ENCODE data around the gene ATXN7L1. TPM values are rescaled to one million over a fixed set of nuclear protein-coding genes. Genes with fewer than 3 reads are reported as not detected.

Gene ATXN7L1
- total RNA-seq, 2 experiments from 2014 or later = 3.5 to 5.0 TPM

DNA sequence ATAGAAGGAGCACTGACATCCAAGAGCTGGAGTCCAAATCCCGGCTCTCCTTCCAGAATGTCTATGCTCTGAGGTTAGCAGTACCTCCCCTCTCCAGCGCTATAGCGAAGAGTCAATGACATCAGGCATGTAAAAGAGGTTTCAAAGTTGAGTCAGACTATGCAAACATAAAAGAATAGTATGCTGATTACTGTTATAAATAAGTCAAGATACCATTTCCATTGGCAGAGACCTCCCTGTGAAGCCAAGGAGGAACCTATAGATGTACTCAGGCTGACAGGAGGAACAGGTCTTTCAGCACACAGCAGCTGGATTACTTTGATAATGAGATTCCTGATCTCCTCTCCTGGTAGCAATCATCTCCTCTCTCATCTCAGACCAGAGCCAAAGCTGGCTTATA lies 191.2 kb downstream of the ATXN7L1 start:
- CTCF ChIA-PET = interaction anchor here (0.9 to 1.3 kb wide), 3 partner anchors 9 to 33 kb away, joined by 3 to 4 read pairs (median 3); no protein-coding TSS in a partner anchor
- Mint-ChIP-seq H3K27me3 (ENCODE audit: low read depth) (peaks cover 2% of the 10 kb centered on the region), H3K27ac (no peak overlapping the region), H3K4me3 (no peak overlapping the region), H3K36me3 (ENCODE audit: low read depth) (no peaks in the 10 kb centered on the region), H3K9me3 (ENCODE audit: insufficient read depth) (no peaks in the 10 kb centered on the region), H3K4me1 (ENCODE audit: low read depth) (no peaks in the 10 kb centered on the region)
- ATAC-seq (no peak), DNase-seq (no peak)
- POLR2A ChIA-PET = no interaction called here

- Mint-ChIP-seq H3K27ac (no peak overlapping the region), H3K4me1 (ENCODE audit: low read depth) (peaks cover 16% of the 10 kb centered on the region), H3K4me3 (no peak overlapping the region), H3K9me3 (ENCODE audit: insufficient read depth) (no peaks in the 10 kb centered on the region), H3K36me3 (ENCODE audit: low read depth) (no peaks in the 10 kb centered on the region), H3K27me3 (ENCODE audit: low read depth) (peaks cover 2% of the 10 kb centered on the region)
- DNase-seq (no peak), ATAC-seq (no peak)
- ChIA-PET CTCF (no interaction called here), POLR2A (no interaction called here)
Observed at GRCh38 chr7:105682341-105683060, 193.9 kb downstream of the ATXN7L1 start.

- POLR2A ChIA-PET = no interaction called here
- H3K27me3 Mint-ChIP-seq (ENCODE audit: low read depth) = peaks cover 2% of the 10 kb centered on the region
- CTCF ChIA-PET = interaction anchor here (1.5 kb wide), 1 partner anchor 10 kb away, joined by 4 read pairs; no protein-coding TSS in a partner anchor
- no peak overlapping the region for H3K27ac Mint-ChIP-seq
- no peaks in the 10 kb centered on the region for H3K36me3 Mint-ChIP-seq (ENCODE audit: low read depth)
- H3K4me1 Mint-ChIP-seq (ENCODE audit: low read depth) = peaks cover 35% of the 10 kb centered on the region
- DNase-seq (no peak), ATAC-seq (no peak)
- H3K4me3 Mint-ChIP-seq = no peak overlapping the region
- H3K9me3 Mint-ChIP-seq (ENCODE audit: insufficient read depth) = no peaks in the 10 kb centered on the region
Observed at GRCh38 chr7:105680505-105681187, 195.8 kb downstream of the ATXN7L1 start.

DNA sequence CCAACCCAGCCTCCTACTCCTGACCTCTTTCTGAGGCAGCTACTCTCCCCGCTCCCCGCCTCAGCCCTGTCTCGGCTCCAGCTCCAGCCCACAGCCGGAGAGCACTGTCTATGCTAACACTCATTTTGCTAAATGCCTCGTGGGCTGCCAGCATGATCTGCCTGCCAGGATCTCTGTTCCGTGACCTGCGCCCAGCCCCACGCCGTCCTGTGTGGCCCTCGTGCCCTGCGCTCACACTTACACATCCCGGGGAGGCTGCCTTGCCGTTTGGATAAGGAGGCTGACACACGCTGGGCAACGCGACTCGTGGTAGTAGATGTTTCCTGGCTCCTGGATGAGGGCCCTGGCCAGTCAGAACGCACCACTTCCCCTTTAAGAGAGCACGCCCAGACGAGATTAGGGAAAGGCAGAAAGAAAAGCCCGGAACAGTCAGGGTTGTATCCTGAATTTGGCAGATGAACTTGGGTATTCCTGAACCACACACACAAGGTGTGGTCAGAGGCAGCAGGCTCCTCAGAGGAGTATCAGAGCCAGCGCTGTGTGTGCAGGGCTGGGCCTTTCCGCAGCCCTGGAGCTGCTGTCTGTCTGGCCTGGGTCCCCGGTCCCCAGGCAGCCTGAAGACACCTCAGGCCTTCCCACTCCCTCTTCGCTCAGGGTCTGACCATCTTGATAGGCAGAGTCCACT lies 197.4 kb downstream of the ATXN7L1 start:
- ChIA-PET CTCF (interaction anchor here (3.6 kb wide), 1 partner anchor 22 kb away, joined by 30 read pairs; no protein-coding TSS in a partner anchor), POLR2A (interaction anchor here (3.2 kb wide), 1 partner anchor 12 kb away, joined by 12 read pairs; no protein-coding TSS in a partner anchor)
- H3K4me3 Mint-ChIP-seq = peak overlapping the region; percentile 70
- no peaks in the 10 kb centered on the region for H3K36me3 Mint-ChIP-seq (ENCODE audit: low read depth)
- no peak for ATAC-seq
- H3K27ac Mint-ChIP-seq = peak overlapping the region; percentile 93
- no peaks in the 10 kb centered on the region for H3K9me3 Mint-ChIP-seq (ENCODE audit: insufficient read depth)
- DNase-seq = no peak
- H3K27me3 Mint-ChIP-seq (ENCODE audit: low read depth) = peaks cover 2% of the 10 kb centered on the region
- peaks cover 46% of the 10 kb centered on the region for H3K4me1 Mint-ChIP-seq (ENCODE audit: low read depth)

GRCh38 chr7:105677817-105678573 lies 198.4 kb downstream of the ATXN7L1 start:
- Mint-ChIP-seq H3K27me3 (ENCODE audit: low read depth) (peaks cover 2% of the 10 kb centered on the region), H3K27ac (peak overlapping the region; percentile 93), H3K9me3 (ENCODE audit: insufficient read depth) (no peaks in the 10 kb centered on the region), H3K36me3 (ENCODE audit: low read depth) (no peaks in the 10 kb centered on the region), H3K4me3 (peak overlapping the region; percentile 70), H3K4me1 (ENCODE audit: low read depth) (peaks cover 53% of the 10 kb centered on the region)
- DNase-seq = peak; percentile 74
- POLR2A ChIA-PET = interaction anchor here (0.8 to 3.2 kb wide), 5 partner anchors 11 to 665 kb away, joined by 3 to 12 read pairs (median 3); partner anchors contain the start of gene RINT1
- ATAC-seq = peak; percentile 90
- CTCF ChIA-PET = interaction anchor here (0.5 to 3.6 kb wide), 6 partner anchors 9 to 364 kb away, joined by 3 to 30 read pairs (median 5); partner anchors contain the start of gene RINT1

DNA sequence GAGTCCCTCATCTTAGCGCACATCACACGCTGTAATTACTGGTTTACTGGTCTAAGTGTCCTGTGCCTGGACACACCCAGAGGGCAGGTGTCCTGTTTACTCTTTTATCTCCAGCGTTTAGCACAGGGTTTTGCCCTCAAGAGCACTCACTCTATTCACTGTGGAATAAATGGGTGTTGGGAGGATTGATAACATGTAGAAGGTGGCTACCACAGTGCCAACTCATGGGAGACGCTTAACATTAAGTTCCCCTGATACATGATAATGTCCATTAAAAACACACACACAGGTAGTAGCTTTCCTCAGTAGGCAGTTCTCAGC lies 199.0 kb downstream of the ATXN7L1 start:
- DNase-seq (no peak), ATAC-seq (no peak)
- POLR2A ChIA-PET = interaction anchor here (0.8 to 3.2 kb wide), 6 partner anchors 12 to 664 kb away, joined by 3 to 12 read pairs (median 3); partner anchors contain the start of gene RINT1
- peak overlapping the region; percentile 93 for H3K27ac Mint-ChIP-seq
- H3K9me3 Mint-ChIP-seq (ENCODE audit: insufficient read depth) = no peaks in the 10 kb centered on the region
- CTCF ChIA-PET = interaction anchor here (0.5 to 3.6 kb wide), 7 partner anchors 10 to 365 kb away, joined by 3 to 30 read pairs (median 4); partner anchors contain the start of gene RINT1
- H3K4me3 Mint-ChIP-seq = peak overlapping the region; percentile 70
- H3K36me3 Mint-ChIP-seq (ENCODE audit: low read depth) = no peaks in the 10 kb centered on the region
- peaks cover under 1% of the 10 kb centered on the region for H3K27me3 Mint-ChIP-seq (ENCODE audit: low read depth)
- H3K4me1 Mint-ChIP-seq (ENCODE audit: low read depth) = peaks cover 56% of the 10 kb centered on the region

DNA sequence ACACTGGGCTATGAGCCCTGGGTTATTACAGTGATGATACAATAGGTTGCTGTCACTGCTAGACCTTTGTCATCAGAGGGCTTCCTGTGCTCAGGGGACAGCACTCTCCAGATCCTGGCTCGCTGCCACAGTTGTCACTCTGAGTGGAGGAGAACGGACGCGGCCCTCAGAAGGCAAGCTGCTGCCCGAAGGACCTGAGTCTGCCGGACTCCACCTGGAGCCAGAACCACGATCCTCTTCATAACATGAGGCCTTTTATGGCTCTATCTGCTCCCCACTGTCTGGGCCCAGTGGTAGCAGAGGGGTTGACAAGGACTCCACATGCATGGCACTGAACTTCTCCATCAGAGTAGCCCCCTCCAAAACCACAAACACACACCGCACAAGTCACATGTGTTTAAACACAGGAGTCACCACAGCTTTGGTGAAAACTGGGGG lies 200.4 kb downstream of the ATXN7L1 start:
- peak overlapping the region; percentile 79 for H3K27ac Mint-ChIP-seq
- ChIA-PET CTCF (interaction anchor here (0.7 to 3.6 kb wide), 6 partner anchors 13 to 366 kb away, joined by 3 to 30 read pairs (median 6); no protein-coding TSS in a partner anchor), POLR2A (interaction anchor here (1.1 to 3.2 kb wide), 2 partner anchors 15 to 19 kb away, joined by 3 to 12 read pairs; no protein-coding TSS in a partner anchor)

DNA sequence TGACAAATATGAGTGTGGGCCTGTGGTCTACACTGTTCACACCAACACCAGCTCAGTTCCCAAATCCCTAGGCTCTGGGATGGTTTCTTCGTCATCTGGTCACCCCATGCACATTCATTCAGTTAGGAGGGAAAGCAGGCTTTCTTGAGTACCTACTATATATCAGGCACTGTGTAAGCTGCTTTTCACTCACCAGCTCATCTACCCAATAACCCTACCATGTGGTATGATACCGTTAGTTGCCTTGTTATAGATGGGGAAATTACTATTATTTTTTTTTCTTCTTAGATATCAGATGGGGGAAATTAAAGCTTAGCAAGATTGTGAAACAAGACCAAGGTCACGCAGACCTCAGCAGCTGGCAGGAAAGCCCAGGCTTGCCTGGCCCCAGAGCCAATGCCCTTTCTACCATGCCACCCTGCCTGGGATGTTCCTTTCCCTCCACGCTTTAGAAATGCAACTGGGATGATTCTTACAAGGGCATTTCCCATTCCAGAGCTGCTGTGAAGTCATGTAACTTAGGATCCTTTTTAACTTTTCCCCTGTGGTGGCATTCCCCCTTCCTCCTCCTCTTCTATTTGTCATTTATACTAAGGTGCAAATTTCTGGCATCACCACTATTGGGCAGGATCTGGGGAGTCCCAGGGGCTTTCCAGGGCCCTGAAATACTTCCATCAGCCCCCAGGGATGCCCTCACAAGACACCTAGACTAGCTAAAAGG lies 202.0 kb downstream of the ATXN7L1 start:
- no peak for ATAC-seq
- ChIA-PET POLR2A (interaction anchor here (0.7 to 1.4 kb wide), 4 partner anchors 17 to 134 kb away, joined by 3 to 4 read pairs (median 3); no protein-coding TSS in a partner anchor), CTCF (interaction anchor here (0.8 to 1.9 kb wide), 5 partner anchors 12 to 203 kb away, joined by 3 to 8 read pairs (median 5); no protein-coding TSS in a partner anchor)
- Mint-ChIP-seq H3K9me3 (ENCODE audit: insufficient read depth) (no peaks in the 10 kb centered on the region), H3K27me3 (ENCODE audit: low read depth) (no peaks in the 10 kb centered on the region), H3K4me3 (no peak overlapping the region), H3K4me1 (ENCODE audit: low read depth) (peaks cover 56% of the 10 kb centered on the region), H3K27ac (no peak overlapping the region), H3K36me3 (ENCODE audit: low read depth) (no peaks in the 10 kb centered on the region)
- DNase-seq = no peak

More for the DNA sequence above, 200.4 kb downstream of the ATXN7L1 start:
- H3K9me3 Mint-ChIP-seq (ENCODE audit: insufficient read depth) = no peaks in the 10 kb centered on the region
- peak overlapping the region; percentile 31 for H3K4me3 Mint-ChIP-seq
- peak; percentile 54 for ATAC-seq
- peak; percentile 63 for DNase-seq
- H3K4me1 Mint-ChIP-seq (ENCODE audit: low read depth) = peaks cover 56% of the 10 kb centered on the region
- H3K36me3 Mint-ChIP-seq (ENCODE audit: low read depth) = no peaks in the 10 kb centered on the region
- H3K27me3 Mint-ChIP-seq (ENCODE audit: low read depth) = no peaks in the 10 kb centered on the region

DNA sequence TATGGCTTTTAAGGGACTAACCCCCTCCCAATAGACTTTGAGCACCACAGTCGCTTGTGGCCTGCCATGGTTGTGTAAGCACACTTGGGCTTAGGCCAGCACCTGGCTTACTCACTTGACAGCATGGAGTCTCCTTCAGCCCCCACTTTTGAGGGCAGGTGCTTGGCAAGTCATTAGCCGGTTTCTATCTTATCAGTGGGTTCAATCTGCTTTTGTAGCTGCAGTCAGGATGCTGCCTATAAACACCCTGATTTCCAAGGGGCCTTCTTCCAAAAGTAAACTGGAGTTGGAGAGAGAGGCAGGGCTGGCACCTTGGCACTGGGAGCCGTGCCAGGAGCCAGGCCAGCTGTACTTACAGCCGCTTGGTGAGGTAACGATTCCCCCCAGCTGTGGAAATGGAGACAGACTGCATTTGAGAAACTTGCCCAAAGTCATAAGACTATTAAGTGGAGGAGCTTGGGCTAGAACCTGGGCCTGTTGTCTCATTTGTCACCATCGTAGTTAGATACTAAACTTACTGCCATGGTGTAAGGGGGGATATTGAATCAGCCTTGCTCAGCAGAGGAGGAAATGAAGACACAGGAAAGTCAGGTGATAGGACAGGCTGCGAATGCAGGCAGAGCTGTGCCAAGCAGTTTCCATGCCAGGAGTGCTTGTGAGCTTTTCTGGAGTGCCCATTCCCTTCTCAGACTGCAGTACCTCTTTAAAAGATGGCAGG lies 202.9 kb downstream of the ATXN7L1 start:
- no peak for ATAC-seq
- POLR2A ChIA-PET = interaction anchor here (1.1 to 1.4 kb wide), 3 partner anchors 18 to 135 kb away, joined by 3 to 4 read pairs (median 3); no protein-coding TSS in a partner anchor

GRCh38 chr7:105672801-105673200 lies 203.6 kb downstream of the ATXN7L1 start:
- ATAC-seq = no peak
- H3K36me3 Mint-ChIP-seq (ENCODE audit: low read depth) = no peaks in the 10 kb centered on the region
- no peak for DNase-seq
- H3K27me3 Mint-ChIP-seq (ENCODE audit: low read depth) = no peaks in the 10 kb centered on the region
- peaks cover 43% of the 10 kb centered on the region for H3K4me1 Mint-ChIP-seq (ENCODE audit: low read depth)
- CTCF ChIA-PET = interaction anchor here (0.7 to 5.8 kb wide), 4 partner anchors 16 to 88 kb away, joined by 3 to 43 read pairs (median 4); no protein-coding TSS in a partner anchor
- POLR2A ChIA-PET = interaction anchor here (1.4 kb wide), 1 partner anchor 134 kb away, joined by 3 read pairs; no protein-coding TSS in a partner anchor
- H3K4me3 Mint-ChIP-seq = no peak overlapping the region
- no peaks in the 10 kb centered on the region for H3K9me3 Mint-ChIP-seq (ENCODE audit: insufficient read depth)
- H3K27ac Mint-ChIP-seq = no peak overlapping the region

More for the DNA sequence above, 202.9 kb downstream of the ATXN7L1 start:
- Mint-ChIP-seq H3K27me3 (ENCODE audit: low read depth) (no peaks in the 10 kb centered on the region), H3K4me1 (ENCODE audit: low read depth) (peaks cover 50% of the 10 kb centered on the region), H3K27ac (no peak overlapping the region), H3K36me3 (ENCODE audit: low read depth) (no peaks in the 10 kb centered on the region), H3K9me3 (ENCODE audit: insufficient read depth) (no peaks in the 10 kb centered on the region), H3K4me3 (no peak overlapping the region)
- CTCF ChIA-PET = interaction anchor here (0.8 to 1.9 kb wide), 6 partner anchors 11 to 203 kb away, joined by 3 to 8 read pairs (median 4); no protein-coding TSS in a partner anchor
- DNase-seq = no peak
